Measurements from ENCODE around the gene ACBD4. TPM values are rescaled to one million over a fixed set of nuclear protein-coding genes. Genes with fewer than 3 reads are reported as not detected.

Gene ACBD4
- total and polyA plus RNA-seq, 10 donors, result 14.1 to 32.8 (median 21.6) TPM

DNA sequence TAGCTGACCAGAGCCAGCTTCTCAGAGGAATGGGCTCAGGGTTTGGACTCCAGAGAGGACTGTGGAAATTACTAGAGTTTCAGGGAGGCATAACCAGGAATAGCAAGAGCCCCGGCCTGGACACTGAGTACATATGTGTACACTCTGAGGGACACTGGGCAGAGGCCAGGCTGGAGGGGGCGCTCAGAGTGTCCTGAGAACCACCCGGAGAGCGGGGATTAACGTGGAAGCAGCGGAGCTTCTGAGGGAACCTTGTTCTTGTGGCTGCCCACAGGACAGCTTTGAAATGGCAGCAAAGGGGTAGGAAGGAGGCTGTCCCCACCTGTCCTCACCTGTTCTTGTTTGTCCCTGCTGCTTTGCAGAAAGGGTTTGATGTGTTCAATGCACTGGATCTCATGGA, 31.0 kb upstream of the ACBD4 start:
- 89 to 97% (median 94%) methylated on average over 6 of the region's 6 CpGs for WGBS, 5 donors
- Histone ChIP-seq H3K27me3 (replicated peaks in 1 of 7) (no peaks in the 10 kb centered on the region), H3K4me1 (peaks cover 0 to under 1% (median 0%) of the 10 kb centered on the region in 6 donors), H3K9me3 (no peaks in the 10 kb centered on the region), H3K4me3 (no peak overlapping the region), H3K27ac (no peak overlapping the region), H3K36me3 (peaks cover 15 to 100% (median 87%) of the 10 kb centered on the region in 6 donors)
- intact Hi-C loops (cut with DNase I; ENCODE audit: low total_unique reads), result no loop called here
- TF ChIP-seq POLR2A (IDR thresholded peaks at IDR 0.05) (no peak), POLR2AphosphoS5 (IDR thresholded peaks at IDR 0.05) (no peak)
- TF ChIP-seq, protein P1, sequence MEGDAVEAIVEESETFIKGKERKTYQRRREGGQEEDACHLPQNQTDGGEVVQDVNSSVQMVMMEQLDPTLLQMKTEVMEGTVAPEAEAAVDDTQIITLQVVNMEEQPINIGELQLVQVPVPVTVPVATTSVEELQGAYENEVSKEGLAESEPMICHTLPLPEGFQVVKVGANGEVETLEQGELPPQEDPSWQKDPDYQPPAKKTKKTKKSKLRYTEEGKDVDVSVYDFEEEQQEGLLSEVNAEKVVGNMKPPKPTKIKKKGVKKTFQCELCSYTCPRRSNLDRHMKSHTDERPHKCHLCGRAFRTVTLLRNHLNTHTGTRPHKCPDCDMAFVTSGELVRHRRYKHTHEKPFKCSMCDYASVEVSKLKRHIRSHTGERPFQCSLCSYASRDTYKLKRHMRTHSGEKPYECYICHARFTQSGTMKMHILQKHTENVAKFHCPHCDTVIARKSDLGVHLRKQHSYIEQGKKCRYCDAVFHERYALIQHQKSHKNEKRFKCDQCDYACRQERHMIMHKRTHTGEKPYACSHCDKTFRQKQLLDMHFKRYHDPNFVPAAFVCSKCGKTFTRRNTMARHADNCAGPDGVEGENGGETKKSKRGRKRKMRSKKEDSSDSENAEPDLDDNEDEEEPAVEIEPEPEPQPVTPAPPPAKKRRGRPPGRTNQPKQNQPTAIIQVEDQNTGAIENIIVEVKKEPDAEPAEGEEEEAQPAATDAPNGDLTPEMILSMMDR (IDR thresholded peaks at IDR 0.05 in 8 of 11, conservative IDR thresholded peaks at IDR 0.05 in 3 of 11), result no peak
- DNase-seq, result no peak

GRCh38 chr17:45104907-45105624, 30.4 kb upstream of the ACBD4 start:
- Histone ChIP-seq H3K4me3 (no peak overlapping the region), H3K27me3 (replicated peaks in 1 of 7) (no peaks in the 10 kb centered on the region), H3K9me3 (no peaks in the 10 kb centered on the region), H3K36me3 (peaks cover 15 to 97% (median 81%) of the 10 kb centered on the region in 6 donors), H3K4me1 (peaks cover 0 to 6% (median 0%) of the 10 kb centered on the region in 6 donors), H3K27ac (no peak overlapping the region)
- no peak for DNase-seq
- intact Hi-C loops (cut with DNase I; ENCODE audit: low total_unique reads), result no loop called here
- TF ChIP-seq POLR2A (IDR thresholded peaks at IDR 0.05) (no peak), POLR2AphosphoS5 (IDR thresholded peaks at IDR 0.05) (peak in 2 of 3 donors; percentile 15 to 50)
- 82 to 91% (median 89%) methylated on average over 12 to 17 of the region's 17 CpGs for WGBS, 5 donors

- no peak overlapping the region for H3K4me3 ChIP-seq
- WGBS, 5 donors, result 84 to 93% (median 88%) methylated on average over 5 of the region's 5 CpGs
- H3K27me3 ChIP-seq (replicated peaks in 1 of 7), result no peaks in the 10 kb centered on the region
- intact Hi-C loops (cut with DNase I; ENCODE audit: low total_unique reads), result no loop called here
- peaks cover 15 to 87% (median 73%) of the 10 kb centered on the region in 6 donors for H3K36me3 ChIP-seq
- H3K9me3 ChIP-seq, result no peaks in the 10 kb centered on the region
- DNase-seq, result no peak
- no peak for TF ChIP-seq POLR2AphosphoS5 (IDR thresholded peaks at IDR 0.05)
- TF ChIP-seq, protein P1 (IDR thresholded peaks at IDR 0.05 in 8 of 11, conservative IDR thresholded peaks at IDR 0.05 in 3 of 11), result no peak
- H3K27ac ChIP-seq, result no peak overlapping the region
- H3K4me1 ChIP-seq, result peaks cover 0 to 16% (median 4%) of the 10 kb centered on the region in 6 donors
Measured at GRCh38 chr17:45106096-45106495, 29.4 kb upstream of the ACBD4 start.

GRCh38 chr17:45106582-45106981, 28.9 kb upstream of the ACBD4 start:
- peaks cover 15 to 82% (median 69%) of the 10 kb centered on the region in 6 donors for H3K36me3 ChIP-seq
- H3K4me3 ChIP-seq, result no peak overlapping the region
- WGBS, 5 donors, result 86 to 93% (median 91%) methylated on average over 5 of the region's 5 CpGs
- H3K27ac ChIP-seq, result no peak overlapping the region
- intact Hi-C loops (cut with DNase I; ENCODE audit: low total_unique reads), result no loop called here
- DNase-seq, result no peak
- H3K9me3 ChIP-seq, result no peaks in the 10 kb centered on the region
- peaks cover under 1 to 21% (median 9%) of the 10 kb centered on the region in 6 donors for H3K4me1 ChIP-seq
- TF ChIP-seq POLR2A (IDR thresholded peaks at IDR 0.05) (no peak), POLR2AphosphoS5 (IDR thresholded peaks at IDR 0.05) (no peak)
- TF ChIP-seq, protein P1 (IDR thresholded peaks at IDR 0.05 in 8 of 11, conservative IDR thresholded peaks at IDR 0.05 in 3 of 11), result no peak
- H3K27me3 ChIP-seq (replicated peaks in 1 of 7), result no peaks in the 10 kb centered on the region

Data from spleen (tissue), 11 donors.